HEK293T (cell line): ENCODE results near the gene SYNCRIP.
A peak's percentile ranks its signal among the peaks of the same experiment; 100 is the strongest.

Experiments
- CTCF ChIA-PET: fragments of 350-600 bp; formaldehyde crosslinking; extraction: SDS; loops from one replicate; lab custom pipeline; 2021; ENCODE audit warnings: antibody characterized with exemption, inconsistent platforms; lab: Yijun Ruan, JAX
- POLR2A ChIA-PET: fragments of 350-600 bp; formaldehyde crosslinking; extraction: SDS; loops from one replicate; lab custom pipeline; 2020; ENCODE audit warnings: antibody characterized with exemption, inconsistent platforms; lab: Yijun Ruan, JAX
- DNase-seq: peaks from one replicate; pipeline ENCODE4 v3.0.0; 2012; ENCODE audit warnings: mixed read lengths; ENCODE audit errors: extremely low spot score
- ARNT ChIP-seq: fragments of 450-650 bp; IDR thresholded peaks from 2 replicates; pipeline ENCODE4 v1.6.1; 2017; ENCODE audit warnings: mild to moderate bottlenecking
- BHLHE40 ChIP-seq: fragments of 450-650 bp; IDR thresholded peaks from 2 replicates; pipeline ENCODE4 v1.6.1; 2016; ENCODE audit warnings: mild to moderate bottlenecking, moderate library complexity, borderline replicate concordance
- CTBP1 ChIP-seq: fragments of 450-650 bp; IDR thresholded peaks from 2 replicates; pipeline ENCODE4 v1.6.1; 2016; ENCODE audit warnings: borderline replicate concordance
- ELF4 ChIP-seq: fragments of 450-650 bp; IDR thresholded peaks from 2 replicates; pipeline ENCODE4 v1.6.1; 2017; ENCODE audit warnings: antibody characterized with exemption
- FOXA1 ChIP-seq: fragments of 450-650 bp; IDR thresholded peaks from 2 replicates; pipeline ENCODE4 v1.6.1; 2016; ENCODE audit warnings: mild to moderate bottlenecking
- FOXK2 ChIP-seq: fragments of 450-650 bp; IDR thresholded peaks from 2 replicates; pipeline ENCODE4 v1.6.1; 2016; ENCODE audit warnings: mild to moderate bottlenecking
- FOXM1 ChIP-seq: fragments of 450-650 bp; IDR thresholded peaks from 2 replicates; pipeline ENCODE4 v1.6.1; 2017; ENCODE audit warnings: mild to moderate bottlenecking, borderline replicate concordance
- HDGF ChIP-seq: fragments of 450-650 bp; IDR thresholded peaks from 2 replicates; pipeline ENCODE4 v1.6.1; 2017; ENCODE audit warnings: antibody characterized with exemption, borderline replicate concordance
- L3MBTL2 ChIP-seq: fragments of 450-650 bp; conservative IDR thresholded peaks from 2 replicates; pipeline ENCODE4 v1.6.1; 2016; ENCODE audit warnings: mild to moderate bottlenecking
- LEF1 ChIP-seq: fragments of 450-650 bp; IDR thresholded peaks from 2 replicates; pipeline ENCODE4 v1.6.1; 2017; ENCODE audit warnings: mild to moderate bottlenecking, borderline replicate concordance
- NFRKB ChIP-seq: fragments of 450-650 bp; IDR thresholded peaks from 2 replicates; pipeline ENCODE4 v1.6.1; 2016; ENCODE audit warnings: mild to moderate bottlenecking, moderate library complexity
- SP1 ChIP-seq: fragments of 450-650 bp; IDR thresholded peaks from 2 replicates; pipeline ENCODE4 v1.6.1; 2017
- SUZ12 ChIP-seq: fragments of 450-650 bp; IDR thresholded peaks from 2 replicates; pipeline ENCODE4 v1.6.1; 2016; ENCODE audit warnings: mild to moderate bottlenecking
- TARDBP ChIP-seq: fragments of 450-650 bp; IDR thresholded peaks from 2 replicates; pipeline ENCODE4 v1.6.1; 2016
- ZNF384 ChIP-seq: fragments of 450-650 bp; IDR thresholded peaks from 2 replicates; pipeline ENCODE4 v1.6.1; 2016
- TF ChIP-seq, protein P1 (sequence below): fragments of 450-650 bp; IDR thresholded peaks from 2 replicates; pipeline ENCODE4 v1.6.1; 2016

SYNCRIP gene

DNA sequence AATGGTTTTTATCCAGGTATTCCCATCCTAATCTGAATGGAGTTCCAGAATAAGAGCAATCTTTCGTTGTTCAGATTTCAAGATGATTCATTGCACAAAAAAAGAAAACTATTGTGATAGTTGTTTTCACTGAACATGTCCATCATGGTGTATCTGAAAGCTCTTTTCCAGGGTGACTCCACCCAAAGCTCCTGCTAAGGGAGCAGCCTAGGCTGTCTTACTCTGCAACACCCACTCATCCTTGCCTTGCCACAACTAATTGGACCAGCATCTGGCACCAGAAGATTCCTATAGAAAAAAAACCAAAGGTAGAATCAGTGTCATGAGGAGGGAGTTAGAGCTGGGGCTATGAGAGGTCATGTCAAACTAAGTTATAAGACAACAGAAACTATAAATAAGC is 7.9 kb upstream of the SYNCRIP start:
- ChIA-PET CTCF (no interaction called here), POLR2A (interaction anchor here (1.0 kb wide), 1 partner anchor 28 kb away, joined by 5 read pairs; no protein-coding TSS in a partner anchor)
- DNase-seq, result no peak
- TF ChIP-seq, protein P1, sequence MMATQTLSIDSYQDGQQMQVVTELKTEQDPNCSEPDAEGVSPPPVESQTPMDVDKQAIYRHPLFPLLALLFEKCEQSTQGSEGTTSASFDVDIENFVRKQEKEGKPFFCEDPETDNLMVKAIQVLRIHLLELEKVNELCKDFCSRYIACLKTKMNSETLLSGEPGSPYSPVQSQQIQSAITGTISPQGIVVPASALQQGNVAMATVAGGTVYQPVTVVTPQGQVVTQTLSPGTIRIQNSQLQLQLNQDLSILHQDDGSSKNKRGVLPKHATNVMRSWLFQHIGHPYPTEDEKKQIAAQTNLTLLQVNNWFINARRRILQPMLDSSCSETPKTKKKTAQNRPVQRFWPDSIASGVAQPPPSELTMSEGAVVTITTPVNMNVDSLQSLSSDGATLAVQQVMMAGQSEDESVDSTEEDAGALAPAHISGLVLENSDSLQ, result no peak
- TF ChIP-seq ZNF384, result no peak
- no peak for TF ChIP-seq ARNT
- no peak for TF ChIP-seq L3MBTL2
- TF ChIP-seq BHLHE40, result no peak
- TF ChIP-seq SUZ12, result no peak
- no peak for TF ChIP-seq SP1
- TF ChIP-seq HDGF, result no peak
- no peak for TF ChIP-seq FOXM1
- TF ChIP-seq FOXK2, result no peak
- no peak for TF ChIP-seq CTBP1
- no peak for TF ChIP-seq NFRKB
- no peak for TF ChIP-seq ELF4
- TF ChIP-seq LEF1, result no peak
- TF ChIP-seq TARDBP, result no peak
- TF ChIP-seq FOXA1, result no peak

DNA sequence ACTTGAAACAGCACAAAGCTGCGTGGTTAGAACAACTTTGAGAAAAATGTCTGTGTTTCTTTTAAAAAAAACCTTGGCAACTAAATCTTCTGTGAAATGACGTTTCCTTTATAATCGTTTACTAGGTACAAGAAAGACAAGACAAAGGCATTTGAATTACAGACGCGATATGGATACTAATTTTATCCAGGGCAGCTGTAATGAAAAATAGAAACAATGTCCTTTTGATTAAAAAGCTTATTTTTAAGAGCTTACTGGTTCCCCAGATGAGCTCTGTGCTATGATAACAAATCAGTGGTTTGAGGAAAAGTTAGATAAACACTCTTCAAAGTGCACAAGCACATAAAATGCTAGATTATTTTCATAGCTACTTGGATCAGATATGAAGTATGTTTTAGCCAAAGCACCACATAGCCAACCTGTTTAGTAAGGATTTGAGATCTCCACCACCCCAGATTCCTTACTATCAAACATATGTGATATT is 1.6 kb upstream of the SYNCRIP start:
- no peak for TF ChIP-seq BHLHE40
- no peak for TF ChIP-seq FOXM1
- no peak for TF ChIP-seq FOXA1
- no peak for TF ChIP-seq LEF1
- TF ChIP-seq TARDBP, result no peak
- no peak for TF ChIP-seq ELF4
- TF ChIP-seq NFRKB, result no peak
- no peak for TF ChIP-seq SUZ12
- no peak for TF ChIP-seq ZNF384
- TF ChIP-seq FOXK2, result no peak
- TF ChIP-seq SP1, result no peak
- TF ChIP-seq L3MBTL2, result no peak
- no peak for TF ChIP-seq ARNT
- no peak for DNase-seq
- ChIA-PET POLR2A (interaction anchor here (1.0 to 4.2 kb wide), 6 partner anchors 9 to 33 kb away, joined by 3 to 158 read pairs (median 4); no protein-coding TSS in a partner anchor), CTCF (interaction anchor here (0.6 kb wide), 1 partner anchor 70 kb away, joined by 4 read pairs; no protein-coding TSS in a partner anchor)

DNA sequence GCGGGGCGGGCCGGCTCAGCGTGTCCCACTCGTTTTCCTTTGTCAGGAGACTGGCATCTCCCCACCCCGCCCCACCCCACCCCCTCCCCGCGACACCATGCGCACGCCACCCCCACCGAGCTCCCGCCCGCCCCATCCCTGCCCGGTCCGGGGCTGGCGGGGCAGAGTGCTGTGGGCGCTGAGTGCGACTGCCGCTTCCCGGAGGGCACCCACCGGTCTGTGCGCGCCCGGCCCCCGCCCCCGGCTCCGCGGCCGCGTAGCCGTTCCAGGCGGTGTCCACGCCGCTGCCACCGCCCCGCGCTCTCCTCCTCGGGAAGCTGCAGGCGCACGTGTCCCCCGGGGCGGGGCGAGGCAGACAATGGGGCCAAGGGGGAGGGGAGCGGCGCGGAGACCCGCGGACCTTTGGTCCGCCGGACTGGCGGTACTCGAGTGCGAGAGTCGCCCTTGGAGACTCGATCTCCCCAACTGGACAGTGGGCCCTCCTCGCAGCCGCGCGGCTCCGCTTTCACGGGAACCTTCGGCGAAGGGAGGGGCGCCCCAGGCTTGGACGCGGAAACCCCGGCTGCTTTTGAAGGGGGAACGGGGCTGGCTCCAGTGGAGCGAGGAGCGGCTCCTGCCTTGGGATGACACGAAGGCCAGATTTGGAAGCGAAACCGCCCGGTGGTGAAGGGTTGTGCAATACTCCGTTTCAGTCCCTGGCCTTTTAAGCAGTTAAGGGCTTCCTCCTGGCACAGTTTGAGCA is 1.0 kb upstream of the SYNCRIP start:
- ChIA-PET POLR2A (interaction anchor here (0.7 to 4.2 kb wide), 18 partner anchors 8 to 182 kb away, joined by 3 to 158 read pairs (median 5); partner anchors contain the start of gene SNX14), CTCF (no interaction called here)
- TF ChIP-seq NFRKB (no peak), ZNF384 (no peak), SP1 (no peak), HDGF (no peak), TARDBP (no peak), SUZ12 (no peak), BHLHE40 (no peak), LEF1 (no peak), FOXM1 (no peak), ELF4 (no peak), CTBP1 (peak; percentile 8; the same call in 1 of the 2 replicates), FOXA1 (no peak), ARNT (0 out of 2 replicates have a peak, but pooled peaks have one; percentile 15), FOXK2 (no peak), L3MBTL2 (peak; percentile 92)
- TF ChIP-seq, protein P1, result no peak
- DNase-seq, result peak; percentile 58

DNA sequence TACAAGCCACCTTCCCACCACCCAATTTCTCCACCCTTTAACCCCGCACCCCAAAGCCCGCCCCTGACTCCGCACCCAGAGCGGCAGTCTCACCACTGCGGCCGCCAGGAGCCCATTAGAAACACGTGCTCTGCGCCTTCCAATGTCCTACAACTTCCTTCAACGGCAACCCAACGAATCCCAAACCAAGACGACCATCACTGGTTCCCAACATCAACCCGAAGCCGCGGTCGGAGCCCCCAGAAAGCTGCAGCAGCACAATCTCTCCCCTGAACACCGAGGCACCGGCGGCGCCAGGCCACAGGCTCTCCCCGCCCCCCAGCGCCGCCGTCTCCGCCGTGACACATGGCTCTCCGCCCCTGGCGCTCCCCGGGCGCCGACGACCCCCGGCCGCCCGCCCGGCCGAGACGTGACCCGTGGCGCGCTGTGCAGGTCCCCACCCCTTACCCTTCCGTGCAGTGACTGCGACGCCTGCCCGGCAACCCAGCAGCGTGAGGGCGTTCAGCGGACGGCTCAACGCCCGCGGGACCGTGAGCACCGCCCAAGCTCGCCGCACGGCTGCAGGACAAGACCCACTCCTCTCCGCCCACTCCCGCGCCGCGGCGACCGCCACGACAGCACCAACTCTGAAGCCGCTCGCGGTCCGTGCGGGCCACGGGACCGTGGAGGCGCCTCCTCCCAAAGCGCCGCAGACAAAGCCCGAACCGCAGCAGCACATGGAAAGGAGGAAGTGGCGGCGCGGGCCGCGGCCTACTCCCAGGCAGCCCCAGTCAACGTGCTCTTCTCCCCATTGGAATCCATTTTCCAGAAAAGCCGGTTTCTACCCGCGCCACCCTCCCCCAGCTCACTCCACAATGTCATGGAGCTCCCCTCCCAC is 551 bp downstream of the SYNCRIP start:
- TF ChIP-seq HDGF (no peak), FOXA1 (no peak), FOXK2 (no peak), ELF4 (no peak), ARNT (no peak), LEF1 (no peak), CTBP1 (no peak), FOXM1 (no peak), SUZ12 (no peak), BHLHE40 (no peak), SP1 (no peak), ZNF384 (no peak), TARDBP (no peak)
- DNase-seq, result peak; percentile 22
- ChIA-PET POLR2A (interaction anchor here (0.8 to 4.6 kb wide), 22 partner anchors 8 to 192 kb away, joined by 3 to 158 read pairs (median 5); partner anchors contain the start of genes NT5E and SNX14), CTCF (interaction anchor here (0.7 to 3.2 kb wide), 2 partner anchors 36 to 106 kb away, joined by 3 to 11 read pairs; no protein-coding TSS in a partner anchor)

DNA sequence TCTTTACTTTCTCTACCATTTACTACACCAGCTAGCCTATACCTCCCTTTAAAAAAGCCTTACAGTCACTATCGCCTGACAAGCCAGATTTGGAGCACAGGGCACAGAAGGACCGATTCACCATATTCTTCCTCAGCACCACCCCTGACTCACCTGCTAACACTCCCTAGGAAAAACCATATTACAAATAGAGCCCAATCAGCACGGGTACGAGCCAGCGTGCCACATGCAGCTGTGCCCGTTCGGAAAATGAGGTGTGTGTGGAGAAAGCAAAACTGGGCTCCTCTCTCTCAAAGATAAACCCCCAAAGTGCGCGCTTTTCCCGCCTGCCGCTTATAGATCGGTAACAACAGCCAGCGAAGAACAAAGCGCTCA is 1.2 kb downstream of the SYNCRIP start:
- no peak for DNase-seq
- ChIA-PET CTCF (interaction anchor here (3.2 kb wide), 1 partner anchor 37 kb away, joined by 11 read pairs; no protein-coding TSS in a partner anchor), POLR2A (interaction anchor here (1.0 to 4.6 kb wide), 4 partner anchors 28 to 37 kb away, joined by 3 to 50 read pairs (median 6); no protein-coding TSS in a partner anchor)
- TF ChIP-seq HDGF (no peak), ZNF384 (no peak), SUZ12 (no peak), NFRKB (no peak), FOXM1 (no peak), SP1 (no peak), LEF1 (no peak)
